ENCODE results near the gene NBL1. TPM values are rescaled to one million over a fixed set of nuclear protein-coding genes. Genes with fewer than 3 reads are reported as not detected.

NBL1 gene
- total RNA-seq, 1 experiment from 2014 or later, result 222 TPM

GRCh38 chr1:19696820-19697219 is 52.7 kb downstream of the NBL1 start:
- DNase-seq (ENCODE audit: low read depth), result no peak

GRCh38 chr1:19698181-19698580 is 54.1 kb downstream of the NBL1 start:
- no peak for DNase-seq (ENCODE audit: low read depth)

GRCh38 chr1:19700079-19700777 is 56.1 kb downstream of the NBL1 start:
- DNase-seq (ENCODE audit: low read depth), result no peak

GRCh38 chr1:19703280-19703679 is 59.2 kb downstream of the NBL1 start:
- DNase-seq (ENCODE audit: low read depth), result no peak

- DNase-seq (ENCODE audit: low read depth), result peak; percentile 67
Measured at GRCh38 chr1:19704247-19705113, 60.4 kb downstream of the NBL1 start.

GRCh38 chr1:19705464-19705863 is 61.4 kb downstream of the NBL1 start:
- no peak for DNase-seq (ENCODE audit: low read depth)

- DNase-seq (ENCODE audit: low read depth), result no peak
Measured at GRCh38 chr1:19706136-19706535, 62.0 kb downstream of the NBL1 start.

Other genes with a start within 250 kb of the NBL1 start
- 324 and 335 TPM in 2 replicates for gene CAPZB, start 158.8 kb upstream of the NBL1 start, total RNA-seq (2014; rRNA removed; shearing (Covaris generic))
- gene HTR6, start 20.6 kb downstream of the NBL1 start, total RNA-seq (2014; rRNA removed; shearing (Covaris generic)), result 0.10 TPM in 1 of 2 replicates, not detected in the other
- 7.9 and 13.2 TPM in 2 replicates for gene TMCO4, start 155.6 kb downstream of the NBL1 start, total RNA-seq (2014; rRNA removed; shearing (Covaris generic))
- gene RNF186, start 171.0 kb downstream of the NBL1 start, total RNA-seq (2014; rRNA removed; shearing (Covaris generic)), result not detected in 2 replicates
- 3.1 and 4.3 TPM in 2 replicates for gene OTUD3, start 238.1 kb downstream of the NBL1 start, total RNA-seq (2014; rRNA removed; shearing (Covaris generic))

Data from RPMI7951 (cell line).